Gastroesophageal sphincter (tissue), 3 donors: Measurements from ENCODE around the gene HSPBP1.

ENCODE experiments used
- CTCF ChIP-seq, 4 experiments: fragments of 200-600 bp in 2 of 4; fragments of 450-650 bp in 2 of 4; sonication (generic) in 1 of 4; IDR thresholded peaks; one replicate each; pipeline ENCODE4 v1.5.1; 2017 to 2019; ENCODE audit warnings: antibody characterized with exemption in 4 of 4, mild to moderate bottlenecking in 2 of 4, moderate library complexity in 2 of 4
- POLR2AphosphoS5 ChIP-seq: sonication (generic); formaldehyde crosslinking; IDR thresholded peaks from one replicate; pipeline ENCODE4 v1.6.1; 2017; ENCODE audit warnings: antibody characterized with exemption

- TF ChIP-seq CTCF (IDR thresholded peaks at IDR 0.05) (no peak), POLR2AphosphoS5 (no peak)
Observed at GRCh38 chr19:55241143-55241934, 38.6 kb downstream of the HSPBP1 start.
